Panc1 (cell line): ENCODE measurements around the gene CAMK4. TPM values are rescaled to one million over a fixed set of nuclear protein-coding genes. Genes with fewer than 3 reads are reported as not detected.

ENCODE experiments used
- ATAC-seq: fragments of 200-7000 bp; cut with Tn5 transposase; 2 replicates; pipeline ENCODE4 v1.9.1; 2020; ENCODE audit warnings: mild to moderate bottlenecking, moderate library complexity
- BruUV-seq: library from RNA; stranded (reverse); fragments of 400-500 nt; replicated peaks from 2 replicates; lab custom pipeline; 2021; lab: Mats Ljungman, UMichigan
- CTCF ChIA-PET: fragments of 300-600 bp; sonication (Branson Sonifier 250); formaldehyde crosslinking; loops from one replicate; lab custom pipeline; 2022; ENCODE audit warnings: antibody characterized with exemption; lab: Charles Lee
- POLR2A ChIA-PET: fragments of 300-600 bp; sonication (Branson Sonifier 250); formaldehyde crosslinking; loops from one replicate; lab custom pipeline; 2022; ENCODE audit warnings: antibody characterized with exemption; lab: Charles Lee
- DNase-seq: peaks from one replicate; pipeline ENCODE4 v3.0.0-alpha.2; 2010; ENCODE audit warnings: low read depth, low spot score
- H3K27ac ChIP-seq: 2 replicates; pipeline ENCODE4 v1.5.1; 2011; ENCODE audit warnings: mild to moderate bottlenecking, low read length, inconsistent platforms
- H3K27me3 ChIP-seq: fragments of 200-500 bp; sonication (Bioruptor generic); 2 replicates; pipeline ENCODE4 v1.6.0; 2014; ENCODE audit warnings: low read length, inconsistent platforms; ENCODE audit not compliant: control insufficient read depth, insufficient read depth
- H3K36me3 ChIP-seq: fragments of 200-500 bp; sonication (Bioruptor generic); 2 replicates; pipeline ENCODE4 v1.5.1; 2014; ENCODE audit warnings: inconsistent platforms, mild to moderate bottlenecking, low read length, moderate library complexity; ENCODE audit not compliant: control insufficient read depth, insufficient read depth
- H3K4me1 ChIP-seq: 2 replicates; pipeline ENCODE4 v1.5.1; 2011; ENCODE audit warnings: inconsistent platforms, mild to moderate bottlenecking, low read length, moderate library complexity; ENCODE audit not compliant: control insufficient read depth, insufficient read depth
- H3K4me3 ChIP-seq, 2 experiments: 2 replicates each; pipeline ENCODE4 v1.5.1; 2011 to 2012; ENCODE audit warnings: low read depth in 2 of 2, low read length in 2 of 2, mild to moderate bottlenecking in 2 of 2, inconsistent platforms in 1 of 2, moderate library complexity in 1 of 2
- H3K9me3 ChIP-seq: fragments of 200-500 bp; sonication (Bioruptor generic); 2 replicates; pipeline ENCODE4 v1.5.1; 2014; ENCODE audit warnings: low read depth, mild to moderate bottlenecking, inconsistent platforms, low read length, moderate library complexity; ENCODE audit not compliant: control insufficient read depth, insufficient read depth
- POLR2AphosphoS5 ChIP-seq: IDR thresholded peaks from 2 replicates; pipeline ENCODE4 v1.6.1; 2012; ENCODE audit warnings: mild to moderate bottlenecking, low read depth, low read length, moderate library complexity
- SIN3A ChIP-seq: IDR thresholded peaks from 2 replicates; pipeline ENCODE4 v1.6.1; 2012; ENCODE audit warnings: low read depth, mild to moderate bottlenecking, low read length, moderate library complexity, borderline replicate concordance; ENCODE audit not compliant: insufficient read depth
- TCF7L2 ChIP-seq: IDR thresholded peaks from 2 replicates; pipeline ENCODE4 v1.6.1; 2011; ENCODE audit warnings: mild to moderate bottlenecking, low read depth, low read length, inconsistent platforms
- in situ Hi-C: cut with HindIII; loops from 2 replicates; pipeline ENCODE4 v1.10.0; 2016; ENCODE audit warnings: low sequenced_read_pairs, low pct_unique_long_range_greater_than_20kb
- intact Hi-C: fragments of 100-400 bp; cut with micrococcal nuclease; formaldehyde crosslinking; loops from one replicate; pipeline ENCODE4 v1.10.0; 2022; ENCODE audit not compliant: unreplicated experiment
- total RNA-seq: library from RNA; stranded (reverse); gene quantifications from one replicate; pipeline ENCODE4 v1.2.1, GENCODE V29; 2021; ENCODE audit not compliant: unreplicated experiment
- TF ChIP-seq, protein P1 (sequence below): fragments of 450-650 bp; IDR thresholded peaks from 2 replicates; pipeline ENCODE4 v1.5.1; 2017; ENCODE audit warnings: mild to moderate bottlenecking
- TF ChIP-seq, protein P2 (sequence below), 2 experiments: IDR thresholded peaks; 2 replicates each; pipeline ENCODE4 v1.6.1; 2011 to 2012; ENCODE audit warnings: low read depth in 2 of 2, control low read depth in 1 of 2, low read length in 1 of 2, mild to moderate bottlenecking in 1 of 2, moderate library complexity in 1 of 2; ENCODE audit not compliant: insufficient read depth in 1 of 2

The CAMK4 gene
- total RNA-seq, 1 experiment from 2014 or later, result 0.39 TPM

DNA sequence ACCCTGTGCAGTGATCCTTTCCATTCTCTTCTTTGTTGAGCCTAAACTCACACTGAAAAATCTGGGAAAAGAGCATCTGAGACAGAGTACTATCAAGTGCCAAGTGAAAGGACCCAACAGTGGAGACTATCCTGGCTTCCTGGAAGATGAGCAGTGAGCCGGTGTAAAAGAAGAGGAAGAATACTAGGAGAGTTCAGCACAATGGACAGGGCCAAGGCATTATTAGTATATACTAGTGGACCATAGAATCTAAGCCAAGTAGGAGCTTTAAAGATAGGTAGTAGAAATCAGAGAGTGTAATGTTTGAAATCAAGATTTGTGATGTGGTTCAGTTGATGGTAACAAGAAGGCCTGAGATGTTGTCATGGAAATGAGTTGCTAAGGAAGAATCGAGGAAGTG is 140.8 kb downstream of the CAMK4 start:
- ChIA-PET POLR2A (no interaction called here), CTCF (no interaction called here)
- no peak for DNase-seq
- in situ Hi-C loops (no loop called here), intact Hi-C loops (no loop called here)
- no TSS peak for BruUV-seq
- Histone ChIP-seq H3K36me3 (no peaks in the 10 kb centered on the region), H3K4me3 (no peak overlapping the region), H3K4me1 (no peaks in the 10 kb centered on the region), H3K27me3 (no peaks in the 10 kb centered on the region), H3K9me3 (no peaks in the 10 kb centered on the region), H3K27ac (no peak overlapping the region)
- TF ChIP-seq POLR2AphosphoS5 (no peak), SIN3A (no peak)
- TF ChIP-seq, protein P1, sequence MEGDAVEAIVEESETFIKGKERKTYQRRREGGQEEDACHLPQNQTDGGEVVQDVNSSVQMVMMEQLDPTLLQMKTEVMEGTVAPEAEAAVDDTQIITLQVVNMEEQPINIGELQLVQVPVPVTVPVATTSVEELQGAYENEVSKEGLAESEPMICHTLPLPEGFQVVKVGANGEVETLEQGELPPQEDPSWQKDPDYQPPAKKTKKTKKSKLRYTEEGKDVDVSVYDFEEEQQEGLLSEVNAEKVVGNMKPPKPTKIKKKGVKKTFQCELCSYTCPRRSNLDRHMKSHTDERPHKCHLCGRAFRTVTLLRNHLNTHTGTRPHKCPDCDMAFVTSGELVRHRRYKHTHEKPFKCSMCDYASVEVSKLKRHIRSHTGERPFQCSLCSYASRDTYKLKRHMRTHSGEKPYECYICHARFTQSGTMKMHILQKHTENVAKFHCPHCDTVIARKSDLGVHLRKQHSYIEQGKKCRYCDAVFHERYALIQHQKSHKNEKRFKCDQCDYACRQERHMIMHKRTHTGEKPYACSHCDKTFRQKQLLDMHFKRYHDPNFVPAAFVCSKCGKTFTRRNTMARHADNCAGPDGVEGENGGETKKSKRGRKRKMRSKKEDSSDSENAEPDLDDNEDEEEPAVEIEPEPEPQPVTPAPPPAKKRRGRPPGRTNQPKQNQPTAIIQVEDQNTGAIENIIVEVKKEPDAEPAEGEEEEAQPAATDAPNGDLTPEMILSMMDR, result no peak
- TF ChIP-seq, protein P2, sequence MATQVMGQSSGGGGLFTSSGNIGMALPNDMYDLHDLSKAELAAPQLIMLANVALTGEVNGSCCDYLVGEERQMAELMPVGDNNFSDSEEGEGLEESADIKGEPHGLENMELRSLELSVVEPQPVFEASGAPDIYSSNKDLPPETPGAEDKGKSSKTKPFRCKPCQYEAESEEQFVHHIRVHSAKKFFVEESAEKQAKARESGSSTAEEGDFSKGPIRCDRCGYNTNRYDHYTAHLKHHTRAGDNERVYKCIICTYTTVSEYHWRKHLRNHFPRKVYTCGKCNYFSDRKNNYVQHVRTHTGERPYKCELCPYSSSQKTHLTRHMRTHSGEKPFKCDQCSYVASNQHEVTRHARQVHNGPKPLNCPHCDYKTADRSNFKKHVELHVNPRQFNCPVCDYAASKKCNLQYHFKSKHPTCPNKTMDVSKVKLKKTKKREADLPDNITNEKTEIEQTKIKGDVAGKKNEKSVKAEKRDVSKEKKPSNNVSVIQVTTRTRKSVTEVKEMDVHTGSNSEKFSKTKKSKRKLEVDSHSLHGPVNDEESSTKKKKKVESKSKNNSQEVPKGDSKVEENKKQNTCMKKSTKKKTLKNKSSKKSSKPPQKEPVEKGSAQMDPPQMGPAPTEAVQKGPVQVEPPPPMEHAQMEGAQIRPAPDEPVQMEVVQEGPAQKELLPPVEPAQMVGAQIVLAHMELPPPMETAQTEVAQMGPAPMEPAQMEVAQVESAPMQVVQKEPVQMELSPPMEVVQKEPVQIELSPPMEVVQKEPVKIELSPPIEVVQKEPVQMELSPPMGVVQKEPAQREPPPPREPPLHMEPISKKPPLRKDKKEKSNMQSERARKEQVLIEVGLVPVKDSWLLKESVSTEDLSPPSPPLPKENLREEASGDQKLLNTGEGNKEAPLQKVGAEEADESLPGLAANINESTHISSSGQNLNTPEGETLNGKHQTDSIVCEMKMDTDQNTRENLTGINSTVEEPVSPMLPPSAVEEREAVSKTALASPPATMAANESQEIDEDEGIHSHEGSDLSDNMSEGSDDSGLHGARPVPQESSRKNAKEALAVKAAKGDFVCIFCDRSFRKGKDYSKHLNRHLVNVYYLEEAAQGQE (IDR thresholded peaks at IDR 0.05; ENCODE audit: insufficient read depth in 1 of 2, low read depth in 2 of 2, low read length in 1 of 2), result peak in 1 of 2 experiments; percentile 67; a peak in 2 of 4 replicates
- no peak for ATAC-seq

GRCh38 chr5:111366388-111366787 is 142.2 kb downstream of the CAMK4 start:
- intact Hi-C loops, result no loop called here
- ATAC-seq (no peak), DNase-seq (no peak)
- no peak overlapping the region for H3K4me3 ChIP-seq
- H3K36me3 ChIP-seq, result no peaks in the 10 kb centered on the region; the same call in 1 of the 2 replicates
- POLR2A ChIA-PET, result no interaction called here
- no peaks in the 10 kb centered on the region for H3K27me3 ChIP-seq
- in situ Hi-C loops, result no loop called here
- H3K27ac ChIP-seq, result no peak overlapping the region
- H3K4me1 ChIP-seq, result no peaks in the 10 kb centered on the region
- TF ChIP-seq, protein P1, result no peak
- TF ChIP-seq SIN3A, result no peak
- no peak for TF ChIP-seq POLR2AphosphoS5
- no peak for TF ChIP-seq TCF7L2
- TF ChIP-seq, protein P2 (IDR thresholded peaks at IDR 0.05; ENCODE audit: insufficient read depth in 1 of 2, low read depth in 2 of 2, low read length in 1 of 2), result no peak
- CTCF ChIA-PET, result no interaction called here
- H3K9me3 ChIP-seq, result no peaks in the 10 kb centered on the region
- no TSS peak for BruUV-seq
